ENCODE results near the gene DCAF5.
"Not testable (repeated sequence)": the region's sequence is repeated elsewhere in the genome, so short reads cannot be mapped to it uniquely, and the experiment has no call there.

Gene DCAF5, protein sequence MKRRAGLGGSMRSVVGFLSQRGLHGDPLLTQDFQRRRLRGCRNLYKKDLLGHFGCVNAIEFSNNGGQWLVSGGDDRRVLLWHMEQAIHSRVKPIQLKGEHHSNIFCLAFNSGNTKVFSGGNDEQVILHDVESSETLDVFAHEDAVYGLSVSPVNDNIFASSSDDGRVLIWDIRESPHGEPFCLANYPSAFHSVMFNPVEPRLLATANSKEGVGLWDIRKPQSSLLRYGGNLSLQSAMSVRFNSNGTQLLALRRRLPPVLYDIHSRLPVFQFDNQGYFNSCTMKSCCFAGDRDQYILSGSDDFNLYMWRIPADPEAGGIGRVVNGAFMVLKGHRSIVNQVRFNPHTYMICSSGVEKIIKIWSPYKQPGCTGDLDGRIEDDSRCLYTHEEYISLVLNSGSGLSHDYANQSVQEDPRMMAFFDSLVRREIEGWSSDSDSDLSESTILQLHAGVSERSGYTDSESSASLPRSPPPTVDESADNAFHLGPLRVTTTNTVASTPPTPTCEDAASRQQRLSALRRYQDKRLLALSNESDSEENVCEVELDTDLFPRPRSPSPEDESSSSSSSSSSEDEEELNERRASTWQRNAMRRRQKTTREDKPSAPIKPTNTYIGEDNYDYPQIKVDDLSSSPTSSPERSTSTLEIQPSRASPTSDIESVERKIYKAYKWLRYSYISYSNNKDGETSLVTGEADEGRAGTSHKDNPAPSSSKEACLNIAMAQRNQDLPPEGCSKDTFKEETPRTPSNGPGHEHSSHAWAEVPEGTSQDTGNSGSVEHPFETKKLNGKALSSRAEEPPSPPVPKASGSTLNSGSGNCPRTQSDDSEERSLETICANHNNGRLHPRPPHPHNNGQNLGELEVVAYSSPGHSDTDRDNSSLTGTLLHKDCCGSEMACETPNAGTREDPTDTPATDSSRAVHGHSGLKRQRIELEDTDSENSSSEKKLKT

DNA sequence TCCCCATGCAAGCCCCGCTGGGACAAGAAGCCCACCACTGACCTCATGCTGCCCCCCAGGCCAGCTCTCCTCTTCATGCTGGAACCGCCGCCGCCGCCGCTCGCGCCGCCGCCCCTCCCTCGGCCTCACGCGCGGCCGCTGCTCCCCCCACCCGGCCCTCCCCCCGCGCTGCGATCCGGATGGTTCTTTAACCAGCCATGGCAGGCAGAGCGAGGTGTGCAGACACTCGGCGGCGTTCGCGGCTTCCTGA lies at the start of gene DCAF5:
DCAF5 (minus strand) TSS at position 218 of the 250 bp plus-strand sequence; CDS start at position 77, 141 bp downstream.
- peaks cover 43% of the 10 kb centered on the region for H3K79me2 ChIP-seq (ENCODE audit: control insufficient read depth, insufficient read depth, low read length, unreplicated experiment)
- H3K27ac ChIP-seq (ENCODE audit: low read depth, low read length) = peak within 1 kb of the TSS; percentile 63
- peaks cover 8% of the 10 kb centered on the region; the same call in 1 of the 2 replicates for H3K36me3 ChIP-seq (ENCODE audit: insufficient read depth, low read length)
- no peaks in the 10 kb centered on the region for H3K27me3 ChIP-seq (ENCODE audit: insufficient read depth, low read length)
- peak within 1 kb of the TSS; percentile 92 for H3K4me3 ChIP-seq (ENCODE audit: low read depth, low read length)
- H2AFZ ChIP-seq (ENCODE audit: low read length, unreplicated experiment) = peak within 1 kb of the TSS; percentile 91
- peaks cover 26% of the 10 kb centered on the region for H3K4me1 ChIP-seq (ENCODE audit: control insufficient read depth, insufficient read depth, low read length, unreplicated experiment)

DNA sequence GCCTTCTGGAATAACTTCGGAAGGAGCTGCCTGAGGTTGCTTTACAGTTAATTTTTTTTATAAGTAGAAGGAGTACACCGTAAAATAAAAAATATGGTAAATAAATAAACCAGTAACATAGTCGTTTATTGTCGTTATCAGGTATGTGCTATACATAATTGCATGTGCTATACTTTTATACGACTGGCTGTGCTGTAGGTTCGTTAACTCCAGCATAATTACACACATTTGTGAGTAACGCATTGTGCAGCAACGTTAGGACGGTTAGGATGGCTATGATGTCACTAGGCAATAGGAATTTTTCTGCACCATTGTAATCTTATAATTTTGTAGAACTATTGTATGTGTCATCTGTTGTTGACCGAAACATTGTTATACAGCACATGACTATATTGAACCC lies 46.9 kb upstream of the DCAF5 start:
- Histone ChIP-seq H3K79me2 (ENCODE audit: control insufficient read depth, insufficient read depth, low read length, unreplicated experiment) (peaks cover 7% of the 10 kb centered on the region), H3K4me3 (ENCODE audit: low read depth, low read length) (no peak overlapping the region), H3K36me3 (ENCODE audit: insufficient read depth, low read length) (no peaks in the 10 kb centered on the region), H3K27me3 (ENCODE audit: insufficient read depth, low read length) (no peaks in the 10 kb centered on the region), H3K27ac (ENCODE audit: low read depth, low read length) (no peak overlapping the region), H3K4me1 (ENCODE audit: control insufficient read depth, insufficient read depth, low read length, unreplicated experiment) (no peaks in the 10 kb centered on the region), H2AFZ (ENCODE audit: low read length, unreplicated experiment) (no peak overlapping the region)

DNA sequence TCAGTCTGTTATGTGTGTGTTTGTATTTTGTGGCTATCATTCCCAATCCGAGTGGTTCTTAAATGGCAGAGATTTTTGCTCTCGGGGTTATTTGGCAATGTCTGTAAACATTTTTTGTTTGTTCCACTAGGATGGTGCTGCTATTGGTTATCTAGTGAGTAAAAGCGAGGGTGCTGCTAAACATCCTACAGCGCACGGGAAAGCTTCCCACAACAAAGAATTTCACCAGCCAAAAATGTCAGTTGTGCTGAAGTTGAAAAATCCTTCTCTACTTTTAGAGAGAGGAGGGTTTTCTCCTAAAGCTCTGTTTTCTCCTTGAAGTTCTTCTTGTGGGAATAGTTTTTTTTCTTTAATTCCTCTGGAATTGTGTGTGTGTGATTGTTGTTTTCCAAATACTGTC lies 40.8 kb upstream of the DCAF5 start:
- Histone ChIP-seq H3K4me3 (ENCODE audit: low read depth, low read length) (no peak overlapping the region), H2AFZ (ENCODE audit: low read length, unreplicated experiment) (no peak overlapping the region), H3K36me3 (ENCODE audit: insufficient read depth, low read length) (no peaks in the 10 kb centered on the region), H3K79me2 (ENCODE audit: control insufficient read depth, insufficient read depth, low read length, unreplicated experiment) (peaks cover 11% of the 10 kb centered on the region), H3K27ac (ENCODE audit: low read depth, low read length) (no peak overlapping the region), H3K27me3 (ENCODE audit: insufficient read depth, low read length) (no peaks in the 10 kb centered on the region), H3K4me1 (ENCODE audit: control insufficient read depth, insufficient read depth, low read length, unreplicated experiment) (peaks cover 4% of the 10 kb centered on the region)

DNA sequence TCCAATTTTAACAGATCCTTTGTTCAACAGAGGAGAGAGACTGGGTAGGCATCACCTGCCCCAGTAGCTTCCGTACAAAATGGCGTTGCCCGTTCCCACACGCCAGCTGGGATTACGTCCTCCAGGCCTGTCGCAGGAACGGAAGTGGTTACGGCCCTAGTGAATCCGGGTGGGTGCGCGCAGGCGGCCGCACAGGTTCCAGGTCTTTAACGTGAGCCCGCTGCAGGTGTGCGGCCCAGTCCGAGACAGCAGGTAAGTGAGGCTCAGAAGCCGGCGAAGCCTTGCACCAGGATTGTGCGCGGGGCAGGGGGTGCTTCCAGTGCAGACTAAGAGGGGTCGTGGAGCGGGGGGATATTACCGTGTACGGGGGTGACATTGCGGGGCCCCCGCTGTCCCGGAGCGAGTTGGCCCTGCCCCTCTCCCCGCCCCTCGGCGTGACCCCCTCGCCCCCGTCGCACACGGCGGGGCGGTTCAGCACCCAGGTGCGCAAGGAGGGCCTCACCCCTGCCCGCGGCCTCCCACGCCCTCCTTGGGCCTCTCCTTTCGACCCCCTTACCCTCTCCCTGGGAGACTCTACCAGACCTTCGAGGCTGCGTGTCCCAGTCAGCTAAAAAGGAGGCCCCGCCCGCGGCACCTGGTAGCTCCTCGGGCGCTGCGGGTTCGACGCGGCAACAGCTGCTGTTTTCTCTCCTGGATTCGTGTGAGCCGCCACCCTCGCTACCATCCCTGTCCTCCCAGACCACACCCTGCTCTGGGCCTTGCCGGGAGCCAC lies 38.6 kb upstream of the DCAF5 start, which contains the start of gene EXD2:
EXD2 (plus strand) TSS at position 159 of the 772 bp plus-strand sequence. CDS start 17,973 bp downstream, outside the sequence.
- Histone ChIP-seq H3K36me3 (ENCODE audit: insufficient read depth, low read length) (no peaks in the 10 kb centered on the region), H3K4me1 (ENCODE audit: control insufficient read depth, insufficient read depth, low read length, unreplicated experiment) (peaks cover 4% of the 10 kb centered on the region), H3K27ac (ENCODE audit: low read depth, low read length) (no peak within 1 kb of the TSS), H3K4me3 (ENCODE audit: low read depth, low read length) (peak within 1 kb of the TSS; percentile 93), H2AFZ (ENCODE audit: low read length, unreplicated experiment) (peak within 1 kb of the TSS; percentile 93), H3K79me2 (ENCODE audit: control insufficient read depth, insufficient read depth, low read length, unreplicated experiment) (peaks cover 11% of the 10 kb centered on the region), H3K27me3 (ENCODE audit: insufficient read depth, low read length) (no peaks in the 10 kb centered on the region)

DNA sequence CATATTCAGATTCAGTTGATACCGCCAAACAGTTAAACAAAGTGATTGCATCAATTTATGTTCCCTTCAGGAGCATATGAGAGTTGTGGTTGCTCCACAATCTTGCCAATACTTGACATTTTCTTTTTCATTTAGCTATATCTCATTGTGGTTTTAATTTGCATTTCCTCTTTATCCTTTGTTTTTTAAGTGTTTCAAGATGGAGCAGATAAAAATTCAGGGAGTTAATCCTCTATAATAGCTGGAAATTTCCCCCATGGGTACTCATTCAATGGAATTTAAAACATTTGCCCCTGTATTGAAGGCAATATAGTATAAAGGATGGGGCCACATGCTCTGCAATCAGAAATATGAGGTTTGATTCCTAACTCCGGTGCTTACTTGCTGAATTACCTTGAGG lies 37.3 kb upstream of the DCAF5 start:
- Histone ChIP-seq H3K4me1 (ENCODE audit: control insufficient read depth, insufficient read depth, low read length, unreplicated experiment) (peaks cover 4% of the 10 kb centered on the region), H3K36me3 (ENCODE audit: insufficient read depth, low read length) (no peaks in the 10 kb centered on the region), H2AFZ (ENCODE audit: low read length, unreplicated experiment) (no peak overlapping the region), H3K79me2 (ENCODE audit: control insufficient read depth, insufficient read depth, low read length, unreplicated experiment) (peaks cover 7% of the 10 kb centered on the region), H3K27ac (ENCODE audit: low read depth, low read length) (no peak overlapping the region), H3K4me3 (ENCODE audit: low read depth, low read length) (no peak overlapping the region), H3K27me3 (ENCODE audit: insufficient read depth, low read length) (no peaks in the 10 kb centered on the region)

DNA sequence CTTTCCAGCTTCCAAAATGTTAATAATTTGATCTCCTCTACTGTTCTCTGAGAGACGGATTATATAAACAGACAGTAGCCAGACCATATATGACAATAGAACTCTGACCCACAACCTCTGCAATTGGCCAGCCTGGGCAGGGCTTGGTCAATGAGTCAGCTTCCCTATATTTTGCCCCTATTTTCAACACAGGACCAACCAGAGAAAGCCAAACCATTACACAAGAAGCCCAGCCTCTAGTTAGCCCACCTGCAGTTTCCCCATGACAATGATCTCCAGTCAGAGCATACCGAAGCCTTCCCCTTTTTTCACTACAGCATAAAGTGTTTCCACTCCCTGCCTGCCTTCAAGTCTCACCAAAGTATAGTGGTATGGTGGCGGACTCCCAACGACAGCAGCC lies 30.8 kb upstream of the DCAF5 start:
- Histone ChIP-seq H3K27me3 (ENCODE audit: insufficient read depth, low read length) (no peaks in the 10 kb centered on the region), H3K4me3 (ENCODE audit: low read depth, low read length) (no peak overlapping the region), H2AFZ (ENCODE audit: low read length, unreplicated experiment) (no peak overlapping the region), H3K27ac (ENCODE audit: low read depth, low read length) (no peak overlapping the region), H3K4me1 (ENCODE audit: control insufficient read depth, insufficient read depth, low read length, unreplicated experiment) (no peaks in the 10 kb centered on the region), H3K36me3 (ENCODE audit: insufficient read depth, low read length) (no peaks in the 10 kb centered on the region), H3K79me2 (ENCODE audit: control insufficient read depth, insufficient read depth, low read length, unreplicated experiment) (no peaks in the 10 kb centered on the region)

DNA sequence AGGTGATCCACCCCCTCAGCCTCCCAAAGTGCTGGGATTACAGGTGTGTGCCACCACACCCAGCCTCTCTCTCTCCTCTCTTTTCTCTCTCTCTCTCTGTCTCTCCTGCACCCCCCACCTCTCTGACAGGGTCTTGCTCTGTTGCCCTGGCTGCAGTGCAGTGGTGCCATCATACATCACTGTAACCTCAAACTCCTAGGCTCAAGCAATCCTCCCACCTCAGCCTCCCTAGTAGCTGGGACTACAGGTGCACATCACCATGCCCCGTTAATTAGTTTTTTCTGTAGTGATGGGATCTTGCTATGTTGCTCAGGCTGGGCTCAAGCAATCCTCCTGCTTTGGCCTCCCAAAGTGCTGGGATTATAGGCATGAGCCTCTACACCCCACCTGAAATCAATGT lies 29.7 kb upstream of the DCAF5 start:
- H3K4me3 ChIP-seq (ENCODE audit: low read depth, low read length); H3K36me3 ChIP-seq (ENCODE audit: insufficient read depth, low read length); H2AFZ ChIP-seq (ENCODE audit: low read length, unreplicated experiment); H3K4me1 ChIP-seq (ENCODE audit: control insufficient read depth, insufficient read depth, low read length, unreplicated experiment); H3K27me3 ChIP-seq (ENCODE audit: insufficient read depth, low read length); H3K27ac ChIP-seq (ENCODE audit: low read depth, low read length); H3K79me2 ChIP-seq (ENCODE audit: control insufficient read depth, insufficient read depth, low read length, unreplicated experiment): not testable (repeated sequence)

DNA sequence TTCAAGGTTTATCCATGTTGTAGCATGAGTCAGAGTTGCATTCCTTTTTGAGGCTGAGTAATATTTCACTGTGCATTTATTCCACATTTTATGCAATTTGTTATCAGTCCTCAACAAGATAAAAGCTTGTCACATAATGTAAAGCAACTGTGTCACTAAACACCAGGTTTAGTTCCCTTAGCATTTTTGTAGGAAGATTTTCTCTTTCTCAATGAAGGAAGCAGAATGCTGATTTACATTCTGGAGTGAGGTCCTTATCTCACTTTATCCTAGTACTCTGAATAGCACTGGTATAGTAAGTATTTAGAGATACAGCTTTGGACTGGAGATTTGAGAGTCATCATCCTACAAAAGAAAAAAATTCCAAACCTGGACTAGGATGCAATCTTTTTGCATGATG lies 28.6 kb upstream of the DCAF5 start:
- no peak overlapping the region for H2AFZ ChIP-seq (ENCODE audit: low read length, unreplicated experiment)
- H3K79me2 ChIP-seq (ENCODE audit: control insufficient read depth, insufficient read depth, low read length, unreplicated experiment) = no peaks in the 10 kb centered on the region
- H3K36me3 ChIP-seq (ENCODE audit: insufficient read depth, low read length) = no peaks in the 10 kb centered on the region
- H3K27me3 ChIP-seq (ENCODE audit: insufficient read depth, low read length) = peaks cover 6% of the 10 kb centered on the region; the same call in 1 of the 2 replicates
- H3K4me3 ChIP-seq (ENCODE audit: low read depth, low read length) = no peak overlapping the region
- H3K4me1 ChIP-seq (ENCODE audit: control insufficient read depth, insufficient read depth, low read length, unreplicated experiment) = no peaks in the 10 kb centered on the region
- H3K27ac ChIP-seq (ENCODE audit: low read depth, low read length) = no peak overlapping the region

DNA sequence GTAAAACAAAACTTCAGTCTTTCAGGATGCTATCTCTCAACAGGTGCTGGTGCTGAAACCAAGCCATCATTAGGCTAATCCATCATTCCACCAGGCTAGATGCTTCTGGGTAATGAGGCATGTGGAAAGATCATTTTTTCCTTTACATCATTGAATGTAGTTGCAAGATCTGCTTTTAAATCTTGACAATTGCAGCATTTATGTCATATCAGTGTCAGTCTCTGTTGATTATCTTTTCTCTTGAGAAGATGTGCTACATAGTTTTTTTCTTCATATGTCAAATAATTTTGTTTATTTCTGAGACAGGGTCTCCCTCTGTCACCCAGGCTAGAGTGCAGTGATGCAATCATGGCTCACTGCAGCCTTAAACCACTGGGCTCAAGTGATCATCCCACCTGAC lies 22.2 kb upstream of the DCAF5 start:
- Histone ChIP-seq H3K79me2 (ENCODE audit: control insufficient read depth, insufficient read depth, low read length, unreplicated experiment) (no peaks in the 10 kb centered on the region), H3K36me3 (ENCODE audit: insufficient read depth, low read length) (no peaks in the 10 kb centered on the region), H3K4me3 (ENCODE audit: low read depth, low read length) (no peak overlapping the region), H3K4me1 (ENCODE audit: control insufficient read depth, insufficient read depth, low read length, unreplicated experiment) (no peaks in the 10 kb centered on the region), H2AFZ (ENCODE audit: low read length, unreplicated experiment) (no peak overlapping the region), H3K27me3 (ENCODE audit: insufficient read depth, low read length) (peaks cover 16% of the 10 kb centered on the region), H3K27ac (ENCODE audit: low read depth, low read length) (no peak overlapping the region)

DNA sequence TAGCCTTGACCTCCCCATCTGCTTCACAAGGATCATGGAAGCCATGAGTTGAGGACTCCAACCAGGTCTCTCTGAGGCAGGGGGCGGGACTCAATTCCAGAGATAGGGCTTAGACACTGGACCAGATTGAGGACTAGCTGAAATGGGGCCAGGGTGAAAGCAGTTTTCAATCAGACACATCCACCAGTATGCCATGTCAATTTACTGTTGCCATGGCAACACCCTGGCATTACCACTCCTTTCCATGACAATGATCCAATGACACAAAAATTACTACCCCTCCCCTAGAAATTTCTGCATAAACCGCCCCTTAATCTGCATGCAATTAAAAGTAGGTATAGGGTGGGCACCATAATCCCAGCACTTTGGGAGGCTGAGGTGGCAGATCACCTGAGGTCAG lies 18.6 kb upstream of the DCAF5 start:
- no peaks in the 10 kb centered on the region for H3K79me2 ChIP-seq (ENCODE audit: control insufficient read depth, insufficient read depth, low read length, unreplicated experiment)
- H2AFZ ChIP-seq (ENCODE audit: low read length, unreplicated experiment) = no peak overlapping the region
- H3K27me3 ChIP-seq (ENCODE audit: insufficient read depth, low read length) = peaks cover 11% of the 10 kb centered on the region
- no peak overlapping the region for H3K4me3 ChIP-seq (ENCODE audit: low read depth, low read length)
- H3K4me1 ChIP-seq (ENCODE audit: control insufficient read depth, insufficient read depth, low read length, unreplicated experiment) = no peaks in the 10 kb centered on the region
- no peaks in the 10 kb centered on the region for H3K36me3 ChIP-seq (ENCODE audit: insufficient read depth, low read length)
- no peak overlapping the region for H3K27ac ChIP-seq (ENCODE audit: low read depth, low read length)

Measured in ACC112 (cell line).